Fibroblast of peridontal ligament (primary cell): ENCODE data around the gene NAALADL2.
"Not testable (repeated sequence)": the region's sequence is repeated elsewhere in the genome, so short reads cannot be mapped to it uniquely, and the experiment has no call there.

Source experiments
- DNase-seq: peaks from one replicate; pipeline ENCODE4 v3.0.0-alpha.2; 2010; ENCODE audit errors: extremely low read depth

NAALADL2 gene

GRCh38 chr3:175129571-175129970, 270.4 kb downstream of the NAALADL2 start:
- DNase-seq = no peak

- not testable (repeated sequence) for DNase-seq
Measured at GRCh38 chr3:175131866-175132265, 272.7 kb downstream of the NAALADL2 start.

GRCh38 chr3:175132706-175133105, 273.6 kb downstream of the NAALADL2 start:
- DNase-seq = not testable (repeated sequence)

GRCh38 chr3:175144368-175144767, 285.2 kb downstream of the NAALADL2 start:
- no peak for DNase-seq

GRCh38 chr3:175146258-175146657, 287.1 kb downstream of the NAALADL2 start:
- peak; percentile 72 for DNase-seq

- no peak for DNase-seq
Measured at GRCh38 chr3:175149675-175150074, 290.5 kb downstream of the NAALADL2 start.

GRCh38 chr3:175150812-175151401, 291.8 kb downstream of the NAALADL2 start:
- no peak for DNase-seq

- DNase-seq = no peak
Measured at GRCh38 chr3:175153595-175153994, 294.5 kb downstream of the NAALADL2 start.

GRCh38 chr3:175155172-175155571, 296.0 kb downstream of the NAALADL2 start:
- DNase-seq = no peak

- DNase-seq = no peak
Measured at GRCh38 chr3:175159202-175159601, 300.1 kb downstream of the NAALADL2 start.

- DNase-seq = no peak
Measured at GRCh38 chr3:175161291-175161690, 302.2 kb downstream of the NAALADL2 start.

- peak; percentile 7 for DNase-seq
Measured at GRCh38 chr3:175163686-175164085, 304.6 kb downstream of the NAALADL2 start.

GRCh38 chr3:175173117-175173516, 314.0 kb downstream of the NAALADL2 start:
- DNase-seq = not testable (repeated sequence)

- no peak for DNase-seq
Measured at GRCh38 chr3:175176556-175176955, 317.4 kb downstream of the NAALADL2 start.

GRCh38 chr3:175179055-175179454, 319.9 kb downstream of the NAALADL2 start:
- no peak for DNase-seq

GRCh38 chr3:175184392-175184791, 325.3 kb downstream of the NAALADL2 start:
- no peak for DNase-seq

GRCh38 chr3:175185903-175186302, 326.8 kb downstream of the NAALADL2 start:
- no peak for DNase-seq

GRCh38 chr3:175186511-175186910, 327.4 kb downstream of the NAALADL2 start:
- DNase-seq = no peak

- DNase-seq = no peak
Measured at GRCh38 chr3:175187586-175187985, 328.5 kb downstream of the NAALADL2 start.

- no peak for DNase-seq
Measured at GRCh38 chr3:175192536-175192935, 333.4 kb downstream of the NAALADL2 start.

- DNase-seq = peak; percentile 50
Measured at GRCh38 chr3:175193815-175194518, 334.8 kb downstream of the NAALADL2 start.

GRCh38 chr3:175198991-175199783, 340.1 kb downstream of the NAALADL2 start:
- DNase-seq = no peak

- DNase-seq = peak; percentile 66
Measured at GRCh38 chr3:175199961-175200360, 340.8 kb downstream of the NAALADL2 start.
